ENCODE results near the gene THRB.

THRB gene

GRCh38 chr3:24180616-24181015 is 314.0 kb downstream of the THRB start:
- Histone ChIP-seq H3K4me3 (no peak overlapping the region), H3K27ac (no peak overlapping the region)

- no peak overlapping the region for H3K27ac ChIP-seq
- no peak overlapping the region for H3K4me3 ChIP-seq
Observed at GRCh38 chr3:24177201-24177600, 317.4 kb downstream of the THRB start.

GRCh38 chr3:24174614-24175013 is 320.0 kb downstream of the THRB start:
- H3K4me3 ChIP-seq, result no peak overlapping the region
- no peak overlapping the region for H3K27ac ChIP-seq

- no peak overlapping the region for H3K4me3 ChIP-seq
- H3K27ac ChIP-seq, result no peak overlapping the region
Observed at GRCh38 chr3:24168977-24169376, 325.7 kb downstream of the THRB start.

- no peak overlapping the region for H3K4me3 ChIP-seq
- H3K27ac ChIP-seq, result no peak overlapping the region
Observed at GRCh38 chr3:24167429-24167828, 327.2 kb downstream of the THRB start.

GRCh38 chr3:24166515-24166914 is 328.1 kb downstream of the THRB start:
- Histone ChIP-seq H3K4me3 (no peak overlapping the region), H3K27ac (no peak overlapping the region)

- Histone ChIP-seq H3K27ac (no peak overlapping the region), H3K4me3 (no peak overlapping the region)
Observed at GRCh38 chr3:24165603-24165982, 329.1 kb downstream of the THRB start.

GRCh38 chr3:24164967-24165602 is 329.6 kb downstream of the THRB start:
- no peak overlapping the region for H3K4me3 ChIP-seq
- H3K27ac ChIP-seq, result no peak overlapping the region

- Histone ChIP-seq H3K27ac (no peak overlapping the region), H3K4me3 (no peak overlapping the region)
Observed at GRCh38 chr3:24162929-24163328, 331.7 kb downstream of the THRB start.

- H3K4me3 ChIP-seq, result no peak overlapping the region
- H3K27ac ChIP-seq, result no peak overlapping the region
Observed at GRCh38 chr3:24161841-24162240, 332.8 kb downstream of the THRB start.

GRCh38 chr3:24160424-24161095 is 334.1 kb downstream of the THRB start:
- Histone ChIP-seq H3K27ac (no peak overlapping the region), H3K4me3 (no peak overlapping the region)

- no peak overlapping the region for H3K4me3 ChIP-seq
- H3K27ac ChIP-seq, result no peak overlapping the region
Observed at GRCh38 chr3:24158761-24159454, 335.7 kb downstream of the THRB start.

- no peak overlapping the region for H3K27ac ChIP-seq
- H3K4me3 ChIP-seq, result no peak overlapping the region
Observed at GRCh38 chr3:24157106-24157505, 337.5 kb downstream of the THRB start.

- Histone ChIP-seq H3K27ac (no peak overlapping the region), H3K4me3 (no peak overlapping the region)
Observed at GRCh38 chr3:24156466-24156865, 338.2 kb downstream of the THRB start.

GRCh38 chr3:24155276-24155675 is 339.4 kb downstream of the THRB start:
- Histone ChIP-seq H3K27ac (no peak overlapping the region), H3K4me3 (no peak overlapping the region)

GRCh38 chr3:24154781-24155180 is 339.9 kb downstream of the THRB start:
- Histone ChIP-seq H3K27ac (no peak overlapping the region), H3K4me3 (no peak overlapping the region)

GRCh38 chr3:24154013-24154695 is 340.5 kb downstream of the THRB start:
- H3K4me3 ChIP-seq, result no peak overlapping the region

GRCh38 chr3:24151594-24151993 is 343.1 kb downstream of the THRB start:
- no peak overlapping the region for H3K27ac ChIP-seq
- no peak overlapping the region for H3K4me3 ChIP-seq

More at GRCh38 chr3:24154013-24154695, 340.5 kb downstream of the THRB start:
- no peak overlapping the region for H3K27ac ChIP-seq

- H3K4me3 ChIP-seq, result no peak overlapping the region
- H3K27ac ChIP-seq, result no peak overlapping the region
Observed at GRCh38 chr3:24149032-24149431, 345.6 kb downstream of the THRB start.

- H3K27ac ChIP-seq, result peak overlapping the region in 8 of 21 experiments; percentile 8 to 91 (median 62)
Observed at GRCh38 chr3:24145981-24146822, 348.4 kb downstream of the THRB start.

More at GRCh38 chr3:24145981-24146822, 348.4 kb downstream of the THRB start:
- H3K4me3 ChIP-seq, result no peak overlapping the region
